Heart left ventricle (tissue), 16 donors: ENCODE measurements around the gene SEMA4D. TPM values are rescaled to one million over a fixed set of nuclear protein-coding genes. Genes with fewer than 3 reads are reported as not detected.
"Not testable (repeated sequence)": the region's sequence is repeated elsewhere in the genome, so short reads cannot be mapped to it uniquely, and the experiment has no call there.

Experiments
- ATAC-seq, 4 donors: fragments of 200-7000 bp; cut with Tn5 transposase; one replicate each; pipeline ENCODE4 v1.9.1; 2020 to 2022; ENCODE audit warnings: moderate library complexity in 4 of 4, mild to moderate bottlenecking in 3 of 4, moderate number of reproducible peaks in 1 of 4
- DNase-seq, 5 donors: peaks; one replicate each; pipeline ENCODE4 v3.0.0-alpha.2; 2020
- H3K27ac ChIP-seq, 12 donors: fragments of 200-600 bp; sonication (generic) in 4 of 12; one replicate each; pipeline versions ENCODE4 v1.5.0 to v1.8.0; 2016 to 2022; ENCODE audit warnings: mild to moderate bottlenecking in 2 of 12
- H3K27me3 ChIP-seq, 9 donors: fragments of 200-600 bp; sonication (generic) in 2 of 9; one replicate each; pipeline versions ENCODE4 v1.5.1 to v1.8.0; 2016 to 2022; ENCODE audit warnings: mild to moderate bottlenecking in 3 of 9
- H3K36me3 ChIP-seq, 9 donors: fragments of 200-600 bp; sonication (generic) in 2 of 9; one replicate each; pipeline versions ENCODE4 v1.5.0 to v1.8.0; 2018 to 2022; ENCODE audit warnings: mild to moderate bottlenecking in 2 of 9
- H3K4me1 ChIP-seq, 12 donors: fragments of 200-600 bp; sonication (generic) in 4 of 12; one replicate each; pipeline versions ENCODE4 v1.5.0 to v1.8.0; 2016 to 2022; ENCODE audit warnings: mild to moderate bottlenecking in 3 of 12
- H3K4me3 ChIP-seq, 12 donors: fragments of 200-600 bp; sonication (generic) in 4 of 12; one replicate each; pipeline versions ENCODE4 v1.5.0 to v1.8.0; 2017 to 2022; ENCODE audit warnings: mild to moderate bottlenecking in 9 of 12, moderate library complexity in 4 of 12
- H3K9me3 ChIP-seq, 12 donors: fragments of 200-600 bp; sonication (generic) in 4 of 12; one replicate each; pipeline versions ENCODE4 v1.5.0 to v1.8.0; 2016 to 2022; ENCODE audit warnings: mild to moderate bottlenecking in 1 of 12
- POLR2A ChIP-seq, 2 donors: fragments of 450-650 bp; IDR thresholded peaks; one replicate each; pipeline ENCODE4 v1.6.1; 2017; ENCODE audit warnings: antibody characterized with exemption in 2 of 2, mild to moderate bottlenecking in 2 of 2, moderate library complexity in 2 of 2
- WGBS, 4 donors: extraction: QIAGEN DNeasy Blood & Tissue Kit in 2 of 4; methylation state at CpG; one replicate each; pipeline versions ENCODE4 v1.1.5 to v1.1.7; 2013 to 2018; 5-methylcytosine and 5-hydroxymethylcytosine counted together
- intact Hi-C, 10 donors: fragments of 100-400 bp; cut with DNase I; formaldehyde crosslinking; loops; one replicate each; pipeline versions ENCODE4 v1.11.1 to v1.14.2; 2022
- polyA plus RNA-seq, 2 donors: library from polyadenylated mRNA; stranded (reverse); fragments of 200-250 nt; gene quantifications; one replicate each; pipeline ENCODE4 v1.2.3, GENCODE V29; 2013
- total RNA-seq, 9 donors: library from RNA; depleted of rRNA in 2 of 9; stranded (reverse); fragments of >200 nt in 2 of 9; fragmentation: NEBNext Ultra II Directional in 3 of 9; extraction: Animal tissue kit (Norgen Biotek cat#: 25700) in 3 of 9; gene quantifications; one replicate each; pipeline versions ENCODE4 v1.1.0 to v1.2.4, GENCODE V29; 2016 to 2023
- TF ChIP-seq, protein P1 (sequence below), 12 donors: fragments of 200-600 bp; sonication (generic) in 4 of 12; IDR thresholded peaks; one replicate each; pipeline versions ENCODE4 v1.5.0 to v1.8.0; 2018 to 2022; ENCODE audit warnings: antibody characterized with exemption in 12 of 12, mild to moderate bottlenecking in 5 of 12
- donor health status: ischemic (EF 13 %, LVEDD 7.1; RV severe dilation, severe dysfunction).
- donor health status: healthy with polysubstance abuse.
- donor health status: DM: no; HTN: yes; CAD: no.
- donor health status: DM: no; HTN: no; CAD: no.
- donor health status: ischemic (EF 25% LVEDD 6.9; RV normal size, moderate dysfunction).
- donor health status: ischemic (EF 25% LVEDD 5.7; RV mildly dilated, moderate dysfunction).
- donor health status: healthy.
- donor health status: DM: yes; HTN: yes; CAD: no.
- donor health status: ischemic (EF 35%, LVEDD 5.7; RV mildly dilated, moderate dysfunction).
- donor health status: nonischemic (EF 11% LVEDD 7.7; RV severe dilation, severe dysfunction).
- donor health status: DM: yes; HTN: yes; CAD: no.
- donor health status: PGD.
- donor health status: ischemic (EF 29% LVEDD 5.4; RV normal size, mild dysfunction).
- donor health status: nonischemic (EF 23%, LVEDD 6.1; RV moderate dilation, normal function).

Gene SEMA4D
- total and polyA plus RNA-seq, 11 donors = 4.0 to 59.8 (median 20.2) TPM

- WGBS, 4 donors = 78 to 86% (median 80%) methylated on average over 9 of the region's 9 CpGs
- H3K9me3 ChIP-seq = no peaks in the 10 kb centered on the region
- H3K27me3 ChIP-seq = no peaks in the 10 kb centered on the region
- intact Hi-C loops = no loop called here
- H3K36me3 ChIP-seq = peaks cover 0 to 100% (median 99%) of the 10 kb centered on the region in 9 donors
- no peak overlapping the region for H3K27ac ChIP-seq
- no peak for DNase-seq
- no peak for TF ChIP-seq POLR2A (IDR thresholded peaks at IDR 0.05)
- TF ChIP-seq, protein P1, sequence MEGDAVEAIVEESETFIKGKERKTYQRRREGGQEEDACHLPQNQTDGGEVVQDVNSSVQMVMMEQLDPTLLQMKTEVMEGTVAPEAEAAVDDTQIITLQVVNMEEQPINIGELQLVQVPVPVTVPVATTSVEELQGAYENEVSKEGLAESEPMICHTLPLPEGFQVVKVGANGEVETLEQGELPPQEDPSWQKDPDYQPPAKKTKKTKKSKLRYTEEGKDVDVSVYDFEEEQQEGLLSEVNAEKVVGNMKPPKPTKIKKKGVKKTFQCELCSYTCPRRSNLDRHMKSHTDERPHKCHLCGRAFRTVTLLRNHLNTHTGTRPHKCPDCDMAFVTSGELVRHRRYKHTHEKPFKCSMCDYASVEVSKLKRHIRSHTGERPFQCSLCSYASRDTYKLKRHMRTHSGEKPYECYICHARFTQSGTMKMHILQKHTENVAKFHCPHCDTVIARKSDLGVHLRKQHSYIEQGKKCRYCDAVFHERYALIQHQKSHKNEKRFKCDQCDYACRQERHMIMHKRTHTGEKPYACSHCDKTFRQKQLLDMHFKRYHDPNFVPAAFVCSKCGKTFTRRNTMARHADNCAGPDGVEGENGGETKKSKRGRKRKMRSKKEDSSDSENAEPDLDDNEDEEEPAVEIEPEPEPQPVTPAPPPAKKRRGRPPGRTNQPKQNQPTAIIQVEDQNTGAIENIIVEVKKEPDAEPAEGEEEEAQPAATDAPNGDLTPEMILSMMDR (IDR thresholded peaks at IDR 0.05) = no peak
- peaks cover 0 to 10% (median 0%) of the 10 kb centered on the region in 12 donors for H3K4me1 ChIP-seq
- no peak for ATAC-seq
- H3K4me3 ChIP-seq = no peak overlapping the region
Measured at GRCh38 chr9:89346696-89347095, 151.2 kb downstream of the SEMA4D start.

- Histone ChIP-seq H3K27ac (no peak overlapping the region), H3K4me3 (no peak overlapping the region), H3K27me3 (no peaks in the 10 kb centered on the region), H3K36me3 (peaks cover 0 to 100% (median 99%) of the 10 kb centered on the region in 9 donors), H3K4me1 (no peaks in the 10 kb centered on the region), H3K9me3 (no peaks in the 10 kb centered on the region)
- WGBS, 4 donors = 92 to 99% (median 95%) methylated on average over 5 of the region's 5 CpGs
- ATAC-seq (no peak), DNase-seq (no peak)
- intact Hi-C loops = no loop called here
- TF ChIP-seq, protein P1 (IDR thresholded peaks at IDR 0.05) = no peak
- no peak for TF ChIP-seq POLR2A (IDR thresholded peaks at IDR 0.05)
Measured at GRCh38 chr9:89345476-89345875, 152.4 kb downstream of the SEMA4D start.

DNA sequence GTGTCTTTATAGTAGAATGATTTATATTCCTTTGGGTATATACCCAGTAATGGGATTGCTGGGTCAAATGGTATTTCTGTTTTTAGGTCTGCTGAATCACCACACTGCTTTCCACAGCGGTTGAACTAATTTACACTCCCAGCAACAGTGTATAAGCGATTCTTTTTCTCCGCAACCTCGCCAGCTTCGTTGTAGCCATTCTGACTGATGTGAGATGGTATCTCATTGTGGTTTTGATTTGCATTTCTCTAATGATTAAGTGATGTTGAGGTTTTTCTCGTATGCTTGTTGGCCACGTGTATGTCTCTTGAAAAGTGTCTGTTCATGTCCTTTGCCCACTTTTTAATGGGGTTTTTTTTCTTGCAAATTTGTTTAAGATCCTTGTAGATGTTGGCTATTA, 154.1 kb downstream of the SEMA4D start:
- 96 to 97% (median 97%) methylated on average over 7 of the region's 7 CpGs for WGBS, 4 donors
- H3K4me3 ChIP-seq, DNase-seq, H3K27me3 ChIP-seq, H3K9me3 ChIP-seq, H3K4me1 ChIP-seq, H3K27ac ChIP-seq, ATAC-seq, intact Hi-C loops: not testable (repeated sequence)
- peaks cover 0 to 100% (median 99%) of the 10 kb centered on the region in 9 donors for H3K36me3 ChIP-seq

GRCh38 chr9:89342948-89343347, 155.0 kb downstream of the SEMA4D start:
- Histone ChIP-seq H3K4me3 (no peak overlapping the region), H3K36me3 (peaks cover 0 to 100% (median 99%) of the 10 kb centered on the region in 9 donors), H3K4me1 (no peaks in the 10 kb centered on the region), H3K27ac (no peak overlapping the region), H3K9me3 (no peaks in the 10 kb centered on the region), H3K27me3 (no peaks in the 10 kb centered on the region)
- 93 to 100% (median 97%) methylated on average over 1 of the region's 1 CpG for WGBS, 4 donors
- TF ChIP-seq, protein P1 (IDR thresholded peaks at IDR 0.05) = no peak
- TF ChIP-seq POLR2A (IDR thresholded peaks at IDR 0.05) = no peak
- DNase-seq (no peak), ATAC-seq (no peak)
- intact Hi-C loops = no loop called here

GRCh38 chr9:89342213-89342612, 155.7 kb downstream of the SEMA4D start:
- no peak for ATAC-seq
- Histone ChIP-seq H3K27ac (no peak overlapping the region), H3K4me3 (no peak overlapping the region), H3K9me3 (no peaks in the 10 kb centered on the region), H3K27me3 (no peaks in the 10 kb centered on the region), H3K36me3 (peaks cover 0 to 100% (median 99%) of the 10 kb centered on the region in 9 donors), H3K4me1 (no peaks in the 10 kb centered on the region)
- WGBS, 4 donors = 96 to 99% (median 97%) methylated on average over 6 of the region's 6 CpGs
- intact Hi-C loops = no loop called here
- no peak for DNase-seq
- TF ChIP-seq POLR2A (IDR thresholded peaks at IDR 0.05) = no peak
- TF ChIP-seq, protein P1 (IDR thresholded peaks at IDR 0.05) = no peak
